ENCODE data around the gene JPH2. TPM values are rescaled to one million over a fixed set of nuclear protein-coding genes. Genes with fewer than 3 reads are reported as not detected.
"Not testable (repeated sequence)": the region's sequence is repeated elsewhere in the genome, so short reads cannot be mapped to it uniquely, and the experiment has no call there.

Gene JPH2
- total RNA-seq, 1 experiment from 2014 or later, result 0.17 TPM

GRCh38 chr20:44233436-44234016 is 46.5 kb upstream of the JPH2 start:
- Histone ChIP-seq H3K4me3 (replicated peaks in 1 of 2; ENCODE audit: low read depth in 1 of 2, low read length in 2 of 2) (no peak overlapping the region), H3K36me3 (ENCODE audit: control insufficient read depth in 1 of 2, insufficient read depth in 2 of 2, low read length in 2 of 2) (no peaks in the 10 kb centered on the region), H3K79me2 (ENCODE audit: insufficient read depth, low read length) (no peaks in the 10 kb centered on the region), H3K9me2 (ENCODE audit: insufficient read depth) (no peaks in the 10 kb centered on the region), H4K20me1 (ENCODE audit: insufficient read depth) (no peaks in the 10 kb centered on the region), H3K27me3 (ENCODE audit: insufficient read depth, low read length) (no peaks in the 10 kb centered on the region), H3K4me1 (ENCODE audit: control insufficient read depth in 1 of 2, insufficient read depth in 2 of 2, low read length in 2 of 2) (peaks cover 7 to 14% of the 10 kb centered on the region in 2 experiments), H3K27ac (ENCODE audit: low read depth, low read length) (no peak overlapping the region), H3K9me3 (ENCODE audit: control insufficient read depth in 1 of 2, insufficient read depth in 1 of 2, low read depth in 1 of 2, low read length in 2 of 2) (no peaks in the 10 kb centered on the region), H3K4me2 (ENCODE audit: low read length) (no peak overlapping the region), H3K9ac (ENCODE audit: low read length) (no peak overlapping the region), H2AFZ (ENCODE audit: low read depth, low read length, poor library complexity, severe bottlenecking) (no peak overlapping the region)
- DNase-seq (ENCODE audit: low read depth, low spot score) (no peak), ATAC-seq (no peak)
- ChIA-PET CTCF (interaction anchor here (0.8 kb wide), 1 partner anchor 16 kb away, joined by 3 read pairs; no protein-coding TSS in a partner anchor), POLR2A (no interaction called here), RAD21 (ENCODE audit: low non-redundant PET in 1 of 2, low total read pairs in 2 of 2, uncharacterized antibody in 2 of 2, unreplicated experiment in 2 of 2) (no interaction called here)
- BruUV-seq (replicated peaks), result no TSS peak
- no peak for TF ChIP-seq CTCF (IDR thresholded peaks at IDR 0.05 in 2 of 3, conservative IDR thresholded peaks at IDR 0.05 in 1 of 3; ENCODE audit: borderline replicate concordance in 1 of 3, insufficient read depth in 1 of 3, low read depth in 2 of 3, low read length in 2 of 3)
- TF ChIP-seq TCF7L2 (IDR thresholded peaks at IDR 0.05; ENCODE audit: borderline replicate concordance, extremely low read depth, insufficient read depth, insufficient read length), result no peak
- no peak for TF ChIP-seq SRF (IDR thresholded peaks at IDR 0.05; ENCODE audit: low read depth)
- no peak for TF ChIP-seq REST (IDR thresholded peaks at IDR 0.05; ENCODE audit: low read depth)
- no peak for TF ChIP-seq POLR2A (IDR thresholded peaks at IDR 0.05; ENCODE audit: borderline replicate concordance, extremely low read depth, insufficient read depth, insufficient read length)
- no peak for TF ChIP-seq ELF1 (IDR thresholded peaks at IDR 0.05; ENCODE audit: borderline replicate concordance, low read depth)
- TF ChIP-seq POLR2AphosphoS5 (IDR thresholded peaks at IDR 0.05; ENCODE audit: low read depth, low read length), result no peak
- intact Hi-C loops (cut with micrococcal nuclease), result no loop called here

GRCh38 chr20:44232469-44232856 is 45.5 kb upstream of the JPH2 start:
- H3K9ac ChIP-seq (ENCODE audit: low read length); ATAC-seq; H3K4me2 ChIP-seq (ENCODE audit: low read length); H3K27me3 ChIP-seq (ENCODE audit: insufficient read depth, low read length); CTCF ChIA-PET; H3K36me3 ChIP-seq (ENCODE audit: control insufficient read depth in 1 of 2, insufficient read depth in 2 of 2, low read length in 2 of 2); H3K9me2 ChIP-seq (ENCODE audit: insufficient read depth); H3K9me3 ChIP-seq (ENCODE audit: control insufficient read depth in 1 of 2, insufficient read depth in 1 of 2, low read depth in 1 of 2, low read length in 2 of 2); RAD21 ChIA-PET (ENCODE audit: low non-redundant PET in 1 of 2, low total read pairs in 2 of 2, uncharacterized antibody in 2 of 2, unreplicated experiment in 2 of 2); H2AFZ ChIP-seq (ENCODE audit: low read depth, low read length, poor library complexity, severe bottlenecking); intact Hi-C loops (cut with micrococcal nuclease); DNase-seq (ENCODE audit: low read depth, low spot score); H3K27ac ChIP-seq (ENCODE audit: low read depth, low read length); H4K20me1 ChIP-seq (ENCODE audit: insufficient read depth); H3K4me3 ChIP-seq (replicated peaks in 1 of 2; ENCODE audit: low read depth in 1 of 2, low read length in 2 of 2); BruUV-seq (replicated peaks); H3K79me2 ChIP-seq (ENCODE audit: insufficient read depth, low read length): not testable (repeated sequence)
- H3K4me1 ChIP-seq (ENCODE audit: control insufficient read depth in 1 of 2, insufficient read depth in 2 of 2, low read length in 2 of 2), result peaks cover 14 to 21% of the 10 kb centered on the region in 2 experiments
- POLR2A ChIA-PET, result interaction anchor here (0.6 kb wide), 1 partner anchor 230 kb away, joined by 3 read pairs; no protein-coding TSS in a partner anchor
